Trophoblast cell (in vitro differentiated cells and primary cell): ENCODE results near the gene IRF8.

ENCODE experiments used
- DNase-seq, 2 donors: peaks; one replicate each; pipeline ENCODE4 v3.0.0-alpha.2; 2016
- H2AFZ ChIP-seq: 2 replicates; pipeline ENCODE4 v1.6.1; 2013; ENCODE audit warnings: low read length, moderate library complexity, mild to moderate bottlenecking; ENCODE audit not compliant: insufficient read depth, poor library complexity
- H2AK5ac ChIP-seq: 2 replicates; pipeline ENCODE4 v1.6.1; 2013; ENCODE audit warnings: mild to moderate bottlenecking, low read length
- H2BK120ac ChIP-seq: 2 replicates; pipeline ENCODE4 v1.6.1; 2013; ENCODE audit warnings: low read length, mild to moderate bottlenecking, moderate library complexity; ENCODE audit not compliant: insufficient read depth, poor library complexity
- H2BK12ac ChIP-seq: 2 replicates; pipeline ENCODE4 v1.6.1; 2013; ENCODE audit warnings: mild to moderate bottlenecking, low read length, moderate library complexity
- H2BK5ac ChIP-seq: 2 replicates; pipeline ENCODE4 v1.6.1; 2013; ENCODE audit warnings: low read length, low read depth, moderate library complexity, mild to moderate bottlenecking; ENCODE audit not compliant: poor library complexity
- H3K14ac ChIP-seq: 2 replicates; pipeline ENCODE4 v1.6.1; 2013; ENCODE audit warnings: mild to moderate bottlenecking, low read length
- H3K18ac ChIP-seq: 2 replicates; pipeline ENCODE4 v1.6.1; 2013; ENCODE audit warnings: mild to moderate bottlenecking, low read length
- H3K23ac ChIP-seq: 2 replicates; pipeline ENCODE4 v1.6.1; 2013; ENCODE audit warnings: low read length
- H3K27ac ChIP-seq: 2 replicates; pipeline ENCODE4 v1.5.1; 2013; ENCODE audit warnings: low read depth, mild to moderate bottlenecking, inconsistent platforms, low read length, moderate library complexity
- H3K27me3 ChIP-seq: 2 replicates; pipeline ENCODE4 v1.6.1; 2013; ENCODE audit warnings: inconsistent platforms, mild to moderate bottlenecking, low read length, moderate library complexity; ENCODE audit not compliant: insufficient read depth
- H3K36me3 ChIP-seq, 2 experiments: 1 replicate in 1 of 2; 2 replicates in 1 of 2; pipeline ENCODE4 v1.6.1; 2013; ENCODE audit warnings: low read length in 2 of 2, mild to moderate bottlenecking in 2 of 2, moderate library complexity in 1 of 2; ENCODE audit not compliant: insufficient read depth in 2 of 2, control insufficient read depth in 1 of 2
- H3K4ac ChIP-seq: 2 replicates; pipeline ENCODE4 v1.6.1; 2013; ENCODE audit warnings: low read depth, mild to moderate bottlenecking, low read length, moderate library complexity
- H3K4me1 ChIP-seq, 2 experiments: 1 replicate in 1 of 2; 2 replicates in 1 of 2; pipeline ENCODE4 v1.6.1; 2013; ENCODE audit warnings: low read length in 2 of 2, mild to moderate bottlenecking in 2 of 2, moderate library complexity in 1 of 2; ENCODE audit not compliant: insufficient read depth in 2 of 2, control insufficient read depth in 1 of 2
- H3K4me2 ChIP-seq: 2 replicates; pipeline ENCODE4 v1.6.1; 2013; ENCODE audit warnings: inconsistent platforms, mild to moderate bottlenecking, low read length, moderate library complexity
- H3K4me3 ChIP-seq: 2 replicates; pipeline ENCODE4 v1.5.1; 2013; ENCODE audit warnings: mild to moderate bottlenecking, low read depth, low read length, inconsistent platforms
- H3K79me1 ChIP-seq: one replicate; pipeline ENCODE4 v1.6.1; 2013; ENCODE audit warnings: low read length
- H3K79me2 ChIP-seq: 2 replicates; pipeline ENCODE4 v1.6.1; 2013; ENCODE audit warnings: low read length, mild to moderate bottlenecking; ENCODE audit not compliant: control insufficient read depth, insufficient read depth, poor library complexity
- H3K9ac ChIP-seq: 2 replicates; pipeline ENCODE4 v1.6.1; 2013; ENCODE audit warnings: mild to moderate bottlenecking, low read length
- H3K9me3 ChIP-seq: 2 replicates; pipeline ENCODE4 v1.6.1; 2013; ENCODE audit warnings: low read depth, mild to moderate bottlenecking, control low read depth, inconsistent platforms, low read length; ENCODE audit not compliant: insufficient read depth
- H4K12ac ChIP-seq: 2 replicates; pipeline ENCODE4 v1.6.1; 2013; ENCODE audit warnings: low read depth, mild to moderate bottlenecking, low read length, moderate library complexity
- H4K8ac ChIP-seq: 2 replicates; pipeline ENCODE4 v1.6.1; 2013; ENCODE audit warnings: low read depth, mild to moderate bottlenecking, low read length, moderate library complexity
- H4K91ac ChIP-seq: one replicate; pipeline ENCODE4 v1.6.1; 2013; ENCODE audit warnings: low read depth, mild to moderate bottlenecking, low read length, moderate library complexity
- WGBS: extraction: QIAGEN DNeasy Blood & Tissue Kit; methylation state at CpG from one replicate; pipeline ENCODE4 v1.1.7; 2013; ENCODE audit warnings: missing lambda C conversion rate; ENCODE audit not compliant: insufficient read length, insufficient coverage; ENCODE audit errors: extremely low coverage; 5-methylcytosine and 5-hydroxymethylcytosine counted together

The IRF8 gene

DNA sequence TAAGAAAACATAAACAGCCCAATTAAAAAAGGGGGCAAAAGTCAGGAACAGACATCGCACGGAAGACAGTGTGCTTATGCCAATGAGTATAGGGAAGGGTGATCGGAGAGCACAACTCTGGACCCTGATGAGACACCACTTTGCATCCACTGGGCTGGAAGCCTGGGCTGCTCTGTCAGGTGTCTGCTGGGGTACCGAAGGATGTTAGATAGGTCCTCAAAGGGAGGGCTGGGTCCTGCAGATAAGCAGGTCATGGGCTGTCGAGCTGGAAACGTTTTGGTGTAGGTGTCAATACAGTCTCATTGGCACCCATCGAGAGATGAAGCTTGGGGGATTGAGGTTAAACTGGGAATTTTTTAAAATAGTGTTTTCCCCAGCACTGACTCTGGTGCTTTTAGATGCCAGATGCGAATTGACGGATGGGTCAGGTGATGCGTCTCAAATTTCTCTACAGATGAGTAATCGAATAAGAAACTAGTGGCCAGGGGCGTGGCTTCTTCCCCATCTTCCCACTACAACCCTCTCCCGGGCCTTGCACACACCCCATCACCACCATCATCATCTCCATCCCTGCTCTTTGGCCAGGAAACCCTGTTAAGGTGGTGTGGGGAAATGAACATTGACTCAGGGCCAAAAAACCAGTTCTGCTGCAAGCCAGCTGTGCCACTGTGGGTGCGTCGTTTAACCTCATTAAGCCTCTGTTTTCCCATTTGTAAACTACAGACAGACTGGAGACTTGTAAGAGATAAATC is 47.8 kb upstream of the IRF8 start:
- H3K4me3 ChIP-seq, result no peak overlapping the region
- peak; percentile 30 to 73 for DNase-seq
- no CpG with 5 or more reads among the region's 15 CpGs for WGBS

DNA sequence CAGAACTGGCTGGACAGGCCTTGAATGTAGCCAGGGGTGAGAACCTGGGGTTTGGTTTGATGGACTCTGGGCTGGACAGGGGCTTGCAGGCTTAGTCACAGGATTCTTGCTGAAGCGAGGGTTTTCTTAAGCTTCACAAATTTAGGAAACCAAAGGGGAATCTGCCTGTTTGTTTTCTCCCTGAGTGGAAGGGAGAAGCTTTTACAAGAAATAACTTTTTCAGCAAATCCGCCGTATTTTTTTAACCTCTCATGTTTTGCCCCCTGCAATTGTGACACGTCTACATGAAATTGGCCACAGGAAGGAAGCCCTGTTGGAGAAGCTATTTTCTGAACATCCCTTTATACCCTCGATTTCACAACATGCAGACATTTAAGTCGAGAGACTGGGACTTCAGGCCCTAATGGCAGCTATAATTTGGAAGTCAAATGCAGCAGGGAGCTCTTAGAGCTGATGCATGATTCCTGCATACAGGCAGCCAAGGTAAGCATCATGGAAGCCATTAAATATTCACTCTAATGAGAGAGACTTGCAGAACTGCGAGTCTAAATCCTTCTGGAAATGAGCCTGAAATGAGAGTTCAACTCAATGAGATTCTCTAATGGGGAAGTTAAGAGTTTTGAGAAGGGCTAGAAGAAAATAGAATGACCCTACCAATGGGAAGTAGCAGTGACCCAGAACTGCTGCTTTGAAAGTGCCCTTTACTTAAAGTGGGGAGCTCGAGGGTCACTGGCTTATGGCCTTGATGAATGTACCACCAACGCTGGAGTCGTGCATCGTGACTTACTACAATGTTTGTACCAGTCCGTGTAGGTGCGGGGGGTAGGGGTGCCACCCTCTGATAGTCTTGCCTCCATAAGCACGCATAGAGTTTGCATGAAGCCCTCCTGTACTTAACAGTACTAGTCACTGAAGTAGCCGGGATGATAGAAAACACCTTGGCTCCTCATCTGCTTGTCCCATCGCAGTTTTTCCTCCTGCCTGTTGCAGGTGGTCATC is 45.1 kb upstream of the IRF8 start:
- Histone ChIP-seq H3K27me3 (no peaks in the 10 kb centered on the region), H2AFZ (no peak overlapping the region), H3K4me2 (no peak overlapping the region), H2BK12ac (no peak overlapping the region), H3K79me1 (peaks cover 2% of the 10 kb centered on the region), H4K8ac (no peak overlapping the region), H2BK5ac (no peak overlapping the region), H3K9me3 (peaks cover 2% of the 10 kb centered on the region), H3K23ac (no peak overlapping the region), H2BK120ac (no peak overlapping the region), H3K4me3 (no peak overlapping the region), H3K27ac (peak overlapping the region; percentile 22), H3K36me3 (no peaks in the 10 kb centered on the region), H4K12ac (no peak overlapping the region), H3K14ac (no peak overlapping the region), H3K18ac (no peak overlapping the region), H3K4ac (no peak overlapping the region), H2AK5ac (no peak overlapping the region), H4K91ac (no peak overlapping the region), H3K9ac (no peak overlapping the region), H3K4me1 (peaks cover 10 to 21% of the 10 kb centered on the region in 2 experiments), H3K79me2 (no peaks in the 10 kb centered on the region)
- DNase-seq, result peak in 1 of 2 donors; percentile 14
- no CpG with 5 or more reads among the region's 16 CpGs for WGBS

More for the DNA sequence above, 47.8 kb upstream of the IRF8 start:
- Histone ChIP-seq H3K27me3 (no peaks in the 10 kb centered on the region), H2BK120ac (peak overlapping the region; percentile 30), H2AK5ac (no peak overlapping the region), H3K79me2 (no peaks in the 10 kb centered on the region), H2BK12ac (peak overlapping the region; percentile 53), H3K4ac (no peak overlapping the region), H3K79me1 (peaks cover 2% of the 10 kb centered on the region), H3K4me1 (peaks cover 10 to 21% of the 10 kb centered on the region in 2 experiments), H4K91ac (peak overlapping the region; percentile 31), H3K23ac (no peak overlapping the region), H3K36me3 (no peaks in the 10 kb centered on the region), H4K8ac (peak overlapping the region; percentile 2), H3K9me3 (no peaks in the 10 kb centered on the region), H2BK5ac (no peak overlapping the region), H3K4me2 (no peak overlapping the region), H3K27ac (no peak overlapping the region), H4K12ac (no peak overlapping the region), H3K18ac (peak overlapping the region; percentile 33), H3K14ac (peak overlapping the region; percentile 26), H3K9ac (no peak overlapping the region), H2AFZ (no peak overlapping the region)

DNA sequence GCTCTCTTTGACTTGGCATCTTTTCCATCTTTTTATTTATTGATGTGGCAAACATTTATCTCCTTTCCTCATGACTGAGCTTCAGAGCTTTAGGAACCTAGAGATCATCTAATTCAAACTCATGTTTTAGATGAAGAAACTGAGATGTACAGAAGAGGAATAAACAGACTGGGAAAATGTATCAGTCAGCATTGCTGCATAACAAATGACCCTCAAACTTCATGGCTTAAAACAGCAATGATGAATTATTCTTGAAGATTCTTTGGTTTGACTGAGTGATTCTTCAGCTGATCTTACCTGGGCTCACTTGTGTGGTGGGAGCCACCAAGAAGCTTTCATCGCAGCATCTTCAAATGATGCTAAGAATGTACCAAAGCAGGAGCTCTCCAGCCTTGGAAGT is 44.0 kb upstream of the IRF8 start:
- H3K27ac ChIP-seq, result no peak overlapping the region
- peaks cover 10 to 14% of the 10 kb centered on the region in 2 experiments for H3K4me1 ChIP-seq
- H3K4me2 ChIP-seq, result no peak overlapping the region
- no peak overlapping the region for H3K9ac ChIP-seq
- H3K4me3 ChIP-seq, result no peak overlapping the region
- no peak overlapping the region for H2AK5ac ChIP-seq
- no peaks in the 10 kb centered on the region for H3K79me1 ChIP-seq
- peaks cover 2% of the 10 kb centered on the region for H3K9me3 ChIP-seq
- H3K79me2 ChIP-seq, result no peaks in the 10 kb centered on the region
- no peak overlapping the region for H3K14ac ChIP-seq
- no peak overlapping the region for H2BK120ac ChIP-seq
- no peak overlapping the region for H3K4ac ChIP-seq
- H3K36me3 ChIP-seq, result no peaks in the 10 kb centered on the region
- no peak overlapping the region for H3K23ac ChIP-seq
- no peak overlapping the region for H4K12ac ChIP-seq
- no peak overlapping the region for H4K8ac ChIP-seq
- H2BK12ac ChIP-seq, result no peak overlapping the region
- WGBS, result no CpG with 5 or more reads among the region's 1 CpG
- no peak overlapping the region for H2BK5ac ChIP-seq
- no peak overlapping the region for H3K18ac ChIP-seq
- DNase-seq, result no peak
- no peak overlapping the region for H2AFZ ChIP-seq
- no peak overlapping the region for H4K91ac ChIP-seq
- H3K27me3 ChIP-seq, result no peaks in the 10 kb centered on the region

DNA sequence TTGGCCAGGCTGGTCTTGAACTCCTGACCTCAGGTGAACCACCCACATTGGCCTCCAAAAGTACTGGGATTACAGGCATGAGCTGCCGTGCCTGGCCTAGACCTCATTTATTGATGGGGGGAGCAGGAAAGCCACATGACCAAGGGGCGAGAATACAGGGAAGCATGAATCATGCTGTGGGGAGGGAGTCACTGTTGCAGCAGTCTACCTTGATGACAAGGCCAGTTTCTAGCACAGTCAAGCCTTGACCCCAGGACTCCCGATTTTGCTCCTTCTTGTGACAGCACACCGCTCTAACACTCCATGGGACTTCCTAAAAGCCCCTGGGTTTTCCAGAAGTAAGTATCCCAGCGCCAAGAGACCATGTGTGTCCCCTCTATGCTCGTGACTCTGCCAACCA is 42.9 kb upstream of the IRF8 start:
- Histone ChIP-seq H4K12ac (no peak overlapping the region), H3K14ac (no peak overlapping the region), H3K4me2 (no peak overlapping the region), H2BK12ac (no peak overlapping the region), H3K79me2 (no peaks in the 10 kb centered on the region), H3K27ac (no peak overlapping the region), H3K9me3 (peaks cover 2% of the 10 kb centered on the region), H3K9ac (no peak overlapping the region), H2BK5ac (no peak overlapping the region), H2BK120ac (no peak overlapping the region), H2AFZ (no peak overlapping the region), H4K8ac (no peak overlapping the region), H3K4me1 (peaks cover 4 to 6% of the 10 kb centered on the region in 2 experiments), H2AK5ac (no peak overlapping the region), H3K4me3 (no peak overlapping the region), H3K23ac (no peak overlapping the region), H3K4ac (no peak overlapping the region), H4K91ac (no peak overlapping the region), H3K36me3 (no peaks in the 10 kb centered on the region), H3K27me3 (no peaks in the 10 kb centered on the region), H3K79me1 (no peaks in the 10 kb centered on the region), H3K18ac (no peak overlapping the region)
- no peak for DNase-seq
- WGBS, result no CpG with 5 or more reads among the region's 6 CpGs
